GM20000 (cell line): Measurements from ENCODE around the gene SUPT3H.

Source experiments
- DNase-seq: peaks from one replicate; pipeline ENCODE4 v3.0.0; 2012; ENCODE audit warnings: low spot score
- TF ChIP-seq, protein P1 (sequence below): IDR thresholded peaks from 2 replicates; pipeline ENCODE4 v1.5.1; 2012; ENCODE audit warnings: mild to moderate bottlenecking, control low read depth; ENCODE audit errors: extremely low read depth, missing control alignments

Gene SUPT3H

DNA sequence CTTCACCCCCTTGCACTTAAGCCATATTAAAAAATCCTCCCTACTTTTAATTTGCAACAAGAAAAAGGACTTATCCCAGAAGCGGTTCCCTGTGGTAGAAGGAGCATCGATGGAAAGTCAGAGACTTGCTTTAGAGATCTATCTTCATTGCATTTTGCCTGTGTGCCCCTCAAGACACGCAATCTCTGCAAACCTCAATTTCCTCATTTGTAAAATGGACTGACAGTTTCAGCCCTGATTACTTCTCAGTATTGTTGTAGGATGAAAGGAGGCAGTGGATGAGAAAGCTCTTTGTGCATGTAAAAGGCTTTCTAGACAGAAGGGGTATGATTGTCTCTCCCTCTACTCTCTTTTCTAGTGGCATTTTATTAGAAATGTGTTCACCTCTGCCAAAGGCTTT, 580.0 kb downstream of the SUPT3H start:
- TF ChIP-seq, protein P1, sequence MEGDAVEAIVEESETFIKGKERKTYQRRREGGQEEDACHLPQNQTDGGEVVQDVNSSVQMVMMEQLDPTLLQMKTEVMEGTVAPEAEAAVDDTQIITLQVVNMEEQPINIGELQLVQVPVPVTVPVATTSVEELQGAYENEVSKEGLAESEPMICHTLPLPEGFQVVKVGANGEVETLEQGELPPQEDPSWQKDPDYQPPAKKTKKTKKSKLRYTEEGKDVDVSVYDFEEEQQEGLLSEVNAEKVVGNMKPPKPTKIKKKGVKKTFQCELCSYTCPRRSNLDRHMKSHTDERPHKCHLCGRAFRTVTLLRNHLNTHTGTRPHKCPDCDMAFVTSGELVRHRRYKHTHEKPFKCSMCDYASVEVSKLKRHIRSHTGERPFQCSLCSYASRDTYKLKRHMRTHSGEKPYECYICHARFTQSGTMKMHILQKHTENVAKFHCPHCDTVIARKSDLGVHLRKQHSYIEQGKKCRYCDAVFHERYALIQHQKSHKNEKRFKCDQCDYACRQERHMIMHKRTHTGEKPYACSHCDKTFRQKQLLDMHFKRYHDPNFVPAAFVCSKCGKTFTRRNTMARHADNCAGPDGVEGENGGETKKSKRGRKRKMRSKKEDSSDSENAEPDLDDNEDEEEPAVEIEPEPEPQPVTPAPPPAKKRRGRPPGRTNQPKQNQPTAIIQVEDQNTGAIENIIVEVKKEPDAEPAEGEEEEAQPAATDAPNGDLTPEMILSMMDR: no peak

DNA sequence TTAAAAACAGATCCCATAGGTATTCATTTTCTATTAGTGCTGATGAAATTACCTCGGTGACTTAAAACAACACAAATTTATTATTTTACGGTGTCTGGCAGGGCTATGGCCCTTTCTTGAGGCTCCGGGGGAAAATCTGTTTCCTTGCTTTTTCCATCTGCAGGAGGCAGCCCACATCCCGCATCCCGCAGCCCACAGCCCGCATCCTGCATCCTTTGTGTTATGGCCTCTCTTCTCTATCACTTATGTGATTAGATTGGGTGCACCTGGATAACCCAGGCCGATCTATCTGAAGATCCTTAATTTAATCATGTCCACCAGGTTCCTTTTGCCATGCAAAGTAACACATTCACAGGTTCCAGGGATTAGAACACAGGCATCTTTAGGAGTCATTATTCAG, 582.4 kb downstream of the SUPT3H start:
- TF ChIP-seq, protein P1: no peak
- no peak for DNase-seq

More for the DNA sequence above, 580.0 kb downstream of the SUPT3H start:
- DNase-seq: no peak

DNA sequence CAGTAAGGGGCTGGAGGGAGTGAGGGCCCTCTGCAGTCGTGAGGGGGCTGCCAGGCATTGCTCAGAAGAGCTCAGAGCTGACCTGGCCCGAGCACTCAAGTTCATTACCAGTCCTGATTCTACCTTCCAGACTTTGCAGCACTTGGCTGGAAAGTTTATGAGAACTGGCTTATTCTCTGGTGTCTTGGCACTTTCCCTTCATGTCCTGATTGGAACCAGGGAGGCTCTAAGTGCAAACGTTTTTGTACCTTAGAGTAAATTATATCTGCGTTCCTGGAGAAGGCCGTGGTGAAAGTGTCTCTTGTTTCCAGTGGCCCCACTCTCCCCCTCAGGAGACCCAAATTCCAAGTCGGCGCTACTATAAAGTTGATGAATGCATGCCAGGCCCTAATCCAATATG, 587.9 kb downstream of the SUPT3H start:
- no peak for DNase-seq
- TF ChIP-seq, protein P1: no peak

GRCh38 chr6:44789061-44789460, 588.7 kb downstream of the SUPT3H start:
- TF ChIP-seq, protein P1: no peak

GRCh38 chr6:44788387-44788981, 589.2 kb downstream of the SUPT3H start:
- TF ChIP-seq, protein P1: no peak
- no peak for DNase-seq

More at GRCh38 chr6:44789061-44789460, 588.7 kb downstream of the SUPT3H start:
- no peak for DNase-seq

GRCh38 chr6:44787254-44787834, 590.4 kb downstream of the SUPT3H start:
- TF ChIP-seq, protein P1: no peak
- no peak for DNase-seq

DNA sequence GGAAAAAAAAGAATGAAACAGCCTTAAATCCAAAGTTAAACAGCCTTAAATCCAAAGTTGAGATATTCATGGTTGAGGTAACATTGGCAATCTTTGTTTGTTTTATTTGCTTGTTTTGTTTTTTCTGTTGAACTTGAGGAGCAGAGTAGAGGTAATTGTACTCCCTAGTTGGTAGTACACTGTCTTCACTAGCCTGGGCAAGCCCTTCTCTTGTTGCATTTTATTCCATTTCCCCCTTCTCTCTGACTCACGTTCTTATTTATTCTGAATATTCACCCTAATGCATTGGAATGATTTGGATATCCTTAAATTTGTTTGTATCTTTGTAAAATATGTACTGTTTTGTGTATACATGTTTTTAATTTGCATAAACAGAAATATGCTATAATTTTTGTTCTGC, 592.6 kb downstream of the SUPT3H start:
- no peak for DNase-seq
- TF ChIP-seq, protein P1: no peak
